ENCODE data around the gene SLC7A14. TPM values are rescaled to one million over a fixed set of nuclear protein-coding genes. Genes with fewer than 3 reads are reported as not detected.
A peak's percentile ranks its signal among the peaks of the same experiment; 100 is the strongest.

The SLC7A14 gene
- total and polyA plus RNA-seq, 2 of the 13 experiments (the other 11 are each of a cell fraction or from before 2014, with no cell fraction given), result not detected

- TF ChIP-seq REL (CRISPR knock-in tag; conservative IDR thresholded peaks at IDR 0.05) (no peak), SCMH1 (CRISPR knock-in tag; IDR thresholded peaks at IDR 0.05; ENCODE audit: borderline replicate concordance) (no peak), ZNF451 (CRISPR knock-in tag; IDR thresholded peaks at IDR 0.05) (no peak), ZNF746 (CRISPR knock-in tag; IDR thresholded peaks at IDR 0.05) (no peak), ZNF816 (CRISPR knock-in tag; IDR thresholded peaks at IDR 0.05; ENCODE audit: borderline replicate concordance) (no peak), ZNF710 (CRISPR knock-in tag; IDR thresholded peaks at IDR 0.05; ENCODE audit: borderline replicate concordance) (no peak), ZNF264 (CRISPR knock-in tag; IDR thresholded peaks at IDR 0.05) (no peak), HMGXB4 (CRISPR knock-in tag; IDR thresholded peaks at IDR 0.05; ENCODE audit: borderline replicate concordance in 1 of 2, low read depth in 1 of 2) (peak in 1 of 2 experiments; percentile 73; a peak in 1 of 4 replicates), FOXK1 (CRISPR knock-in tag; IDR thresholded peaks at IDR 0.05; ENCODE audit: borderline replicate concordance, low read depth) (no peak), ARNT (IDR thresholded peaks at IDR 0.05) (no peak), PHF20 (CRISPR knock-in tag; IDR thresholded peaks at IDR 0.05) (no peak), SYNCRIP (IDR thresholded peaks at IDR 0.05; ENCODE audit: insufficient read depth, low read depth, low read length) (no peak), GABPB1 (CRISPR knock-in tag; IDR thresholded peaks at IDR 0.05) (no peak), HNRNPLL (IDR thresholded peaks at IDR 0.05; ENCODE audit: low read depth, low read length, poor library complexity, severe bottlenecking) (no peak), SUZ12 (IDR thresholded peaks at IDR 0.05; ENCODE audit: low read depth, low read length) (no peak), NCOA5 (CRISPR knock-in tag; IDR thresholded peaks at IDR 0.05) (no peak), NFKB2 (CRISPR knock-in tag; IDR thresholded peaks at IDR 0.05; ENCODE audit: borderline replicate concordance) (no peak), ZBTB21 (CRISPR knock-in tag; IDR thresholded peaks at IDR 0.05) (no peak), ZFYVE20 (CRISPR knock-in tag; IDR thresholded peaks at IDR 0.05; ENCODE audit: borderline replicate concordance, low read depth) (no peak)
- TF ChIP-seq, protein P1, sequence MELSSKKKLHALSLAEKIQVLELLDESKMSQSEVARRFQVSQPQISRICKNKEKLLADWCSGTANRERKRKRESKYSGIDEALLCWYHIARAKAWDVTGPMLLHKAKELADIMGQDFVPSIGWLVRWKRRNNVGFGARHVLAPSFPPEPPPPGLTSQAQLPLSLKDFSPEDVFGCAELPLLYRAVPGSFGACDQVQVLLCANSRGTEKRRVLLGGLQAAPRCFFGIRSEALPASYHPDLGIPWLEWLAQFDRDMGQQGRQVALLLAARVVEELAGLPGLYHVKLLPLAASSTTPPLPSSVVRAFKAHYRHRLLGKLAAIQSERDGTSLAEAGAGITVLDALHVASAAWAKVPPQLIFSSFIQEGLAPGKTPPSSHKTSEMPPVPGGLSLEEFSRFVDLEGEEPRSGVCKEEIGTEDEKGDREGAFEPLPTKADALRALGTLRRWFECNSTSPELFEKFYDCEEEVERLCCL (CRISPR knock-in tag; IDR thresholded peaks at IDR 0.05; ENCODE audit: borderline replicate concordance), result no peak
- TF ChIP-seq, protein P2, sequence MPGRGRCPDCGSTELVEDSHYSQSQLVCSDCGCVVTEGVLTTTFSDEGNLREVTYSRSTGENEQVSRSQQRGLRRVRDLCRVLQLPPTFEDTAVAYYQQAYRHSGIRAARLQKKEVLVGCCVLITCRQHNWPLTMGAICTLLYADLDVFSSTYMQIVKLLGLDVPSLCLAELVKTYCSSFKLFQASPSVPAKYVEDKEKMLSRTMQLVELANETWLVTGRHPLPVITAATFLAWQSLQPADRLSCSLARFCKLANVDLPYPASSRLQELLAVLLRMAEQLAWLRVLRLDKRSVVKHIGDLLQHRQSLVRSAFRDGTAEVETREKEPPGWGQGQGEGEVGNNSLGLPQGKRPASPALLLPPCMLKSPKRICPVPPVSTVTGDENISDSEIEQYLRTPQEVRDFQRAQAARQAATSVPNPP (CRISPR knock-in tag; IDR thresholded peaks at IDR 0.05), result no peak
Observed at GRCh38 chr3:170499562-170500156, 86.2 kb downstream of the SLC7A14 start (continued).
